Mesothelial cell of epicardium (in vitro differentiated cells): ENCODE data around the gene XYLT1. TPM values are rescaled to one million over a fixed set of nuclear protein-coding genes. Genes with fewer than 3 reads are reported as not detected.

Experiments
- DNase-seq, 2 experiments: peaks; one replicate each; pipeline ENCODE4 v3.0.0; 2021; ENCODE audit warnings: low spot score in 2 of 2; ENCODE audit not compliant: unreplicated experiment in 2 of 2
- H3K27ac Mint-ChIP-seq: 2 replicates; pipeline ENCODE4 v1.8.0; 2021; ENCODE audit warnings: mixed read lengths
- H3K27me3 Mint-ChIP-seq: 2 replicates; pipeline ENCODE4 v1.8.0; 2021; ENCODE audit warnings: low read depth, mixed read lengths
- H3K36me3 Mint-ChIP-seq: 2 replicates; pipeline ENCODE4 v1.8.0; 2021; ENCODE audit warnings: mixed read lengths
- H3K4me1 Mint-ChIP-seq: 2 replicates; pipeline ENCODE4 v1.8.0; 2021; ENCODE audit warnings: mixed read lengths
- H3K4me3 Mint-ChIP-seq: 2 replicates; pipeline ENCODE4 v1.8.0; 2021; ENCODE audit warnings: mild to moderate bottlenecking, moderate library complexity, mixed read lengths
- H3K9me3 Mint-ChIP-seq: 2 replicates; pipeline ENCODE4 v1.8.0; 2021; ENCODE audit warnings: mixed read lengths
- total RNA-seq: library from RNA; stranded (reverse); gene quantifications from 3 replicates; pipeline ENCODE4 v1.2.1, GENCODE V29; 2021
- TF ChIP-seq, protein P1 (sequence below): fragments of 200-600 bp; sonication (generic); IDR thresholded peaks from one replicate; pipeline ENCODE4 v1.5.0; 2021; ENCODE audit warnings: antibody characterized with exemption; ENCODE audit not compliant: unreplicated experiment

Gene XYLT1, protein sequence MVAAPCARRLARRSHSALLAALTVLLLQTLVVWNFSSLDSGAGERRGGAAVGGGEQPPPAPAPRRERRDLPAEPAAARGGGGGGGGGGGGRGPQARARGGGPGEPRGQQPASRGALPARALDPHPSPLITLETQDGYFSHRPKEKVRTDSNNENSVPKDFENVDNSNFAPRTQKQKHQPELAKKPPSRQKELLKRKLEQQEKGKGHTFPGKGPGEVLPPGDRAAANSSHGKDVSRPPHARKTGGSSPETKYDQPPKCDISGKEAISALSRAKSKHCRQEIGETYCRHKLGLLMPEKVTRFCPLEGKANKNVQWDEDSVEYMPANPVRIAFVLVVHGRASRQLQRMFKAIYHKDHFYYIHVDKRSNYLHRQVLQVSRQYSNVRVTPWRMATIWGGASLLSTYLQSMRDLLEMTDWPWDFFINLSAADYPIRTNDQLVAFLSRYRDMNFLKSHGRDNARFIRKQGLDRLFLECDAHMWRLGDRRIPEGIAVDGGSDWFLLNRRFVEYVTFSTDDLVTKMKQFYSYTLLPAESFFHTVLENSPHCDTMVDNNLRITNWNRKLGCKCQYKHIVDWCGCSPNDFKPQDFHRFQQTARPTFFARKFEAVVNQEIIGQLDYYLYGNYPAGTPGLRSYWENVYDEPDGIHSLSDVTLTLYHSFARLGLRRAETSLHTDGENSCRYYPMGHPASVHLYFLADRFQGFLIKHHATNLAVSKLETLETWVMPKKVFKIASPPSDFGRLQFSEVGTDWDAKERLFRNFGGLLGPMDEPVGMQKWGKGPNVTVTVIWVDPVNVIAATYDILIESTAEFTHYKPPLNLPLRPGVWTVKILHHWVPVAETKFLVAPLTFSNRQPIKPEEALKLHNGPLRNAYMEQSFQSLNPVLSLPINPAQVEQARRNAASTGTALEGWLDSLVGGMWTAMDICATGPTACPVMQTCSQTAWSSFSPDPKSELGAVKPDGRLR
- 11.8 to 15.2 TPM (median 13.0 TPM) in 3 replicates for total RNA-seq

DNA sequence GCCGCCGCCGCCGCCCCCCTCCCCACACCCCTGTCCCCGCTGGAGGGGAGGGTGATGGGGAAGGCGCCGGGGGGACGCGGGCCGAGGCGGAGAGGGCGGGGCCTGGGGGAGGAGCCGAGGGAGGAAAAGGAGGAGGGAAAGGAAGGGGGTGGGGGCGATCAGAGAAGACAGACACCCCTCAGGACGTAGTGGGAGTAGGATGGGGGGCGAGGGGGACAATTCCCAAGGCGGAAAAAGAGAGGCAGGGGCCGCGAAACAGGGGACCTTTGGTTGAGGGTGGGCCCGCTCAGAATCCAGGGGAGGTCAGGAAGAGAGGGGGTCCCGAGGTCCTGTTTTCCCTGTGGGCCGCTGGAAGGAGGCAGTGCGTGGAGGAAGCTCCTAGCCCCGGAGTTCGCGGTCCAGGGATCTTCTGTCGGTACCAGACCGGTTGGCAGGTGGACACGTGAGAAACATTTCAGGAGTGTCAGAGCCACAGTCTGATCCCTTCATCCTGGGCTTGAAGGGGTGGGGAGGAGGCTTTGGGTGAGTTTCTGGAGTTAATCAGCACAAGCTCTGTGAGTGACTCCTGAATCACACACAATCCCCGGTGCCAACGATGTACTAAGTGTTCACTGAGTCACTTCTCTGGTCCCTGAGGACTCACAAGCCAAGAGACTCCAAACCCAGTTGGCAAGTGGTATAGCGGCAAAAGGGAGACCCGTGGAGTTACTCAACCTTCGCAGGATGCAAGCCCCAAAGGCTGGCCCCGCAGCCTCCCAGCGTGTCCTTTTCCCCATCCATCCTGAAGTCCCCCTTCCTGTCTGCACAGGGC is at the start of gene XYLT1:
TSS of gene XYLT1 (minus strand) at position 53 of the 811 bp plus-strand sequence. CDS start 164 bp downstream, outside the sequence.
- peak; percentile 55 to 68 for DNase-seq
- Mint-ChIP-seq H3K36me3 (no peaks in the 10 kb centered on the region), H3K27me3 (peaks cover 22% of the 10 kb centered on the region), H3K4me1 (peaks cover 43% of the 10 kb centered on the region), H3K9me3 (no peaks in the 10 kb centered on the region), H3K4me3 (peak within 1 kb of the TSS; percentile 74), H3K27ac (peak within 1 kb of the TSS; percentile 70)
- TF ChIP-seq, protein P1, sequence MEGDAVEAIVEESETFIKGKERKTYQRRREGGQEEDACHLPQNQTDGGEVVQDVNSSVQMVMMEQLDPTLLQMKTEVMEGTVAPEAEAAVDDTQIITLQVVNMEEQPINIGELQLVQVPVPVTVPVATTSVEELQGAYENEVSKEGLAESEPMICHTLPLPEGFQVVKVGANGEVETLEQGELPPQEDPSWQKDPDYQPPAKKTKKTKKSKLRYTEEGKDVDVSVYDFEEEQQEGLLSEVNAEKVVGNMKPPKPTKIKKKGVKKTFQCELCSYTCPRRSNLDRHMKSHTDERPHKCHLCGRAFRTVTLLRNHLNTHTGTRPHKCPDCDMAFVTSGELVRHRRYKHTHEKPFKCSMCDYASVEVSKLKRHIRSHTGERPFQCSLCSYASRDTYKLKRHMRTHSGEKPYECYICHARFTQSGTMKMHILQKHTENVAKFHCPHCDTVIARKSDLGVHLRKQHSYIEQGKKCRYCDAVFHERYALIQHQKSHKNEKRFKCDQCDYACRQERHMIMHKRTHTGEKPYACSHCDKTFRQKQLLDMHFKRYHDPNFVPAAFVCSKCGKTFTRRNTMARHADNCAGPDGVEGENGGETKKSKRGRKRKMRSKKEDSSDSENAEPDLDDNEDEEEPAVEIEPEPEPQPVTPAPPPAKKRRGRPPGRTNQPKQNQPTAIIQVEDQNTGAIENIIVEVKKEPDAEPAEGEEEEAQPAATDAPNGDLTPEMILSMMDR: no peak

DNA sequence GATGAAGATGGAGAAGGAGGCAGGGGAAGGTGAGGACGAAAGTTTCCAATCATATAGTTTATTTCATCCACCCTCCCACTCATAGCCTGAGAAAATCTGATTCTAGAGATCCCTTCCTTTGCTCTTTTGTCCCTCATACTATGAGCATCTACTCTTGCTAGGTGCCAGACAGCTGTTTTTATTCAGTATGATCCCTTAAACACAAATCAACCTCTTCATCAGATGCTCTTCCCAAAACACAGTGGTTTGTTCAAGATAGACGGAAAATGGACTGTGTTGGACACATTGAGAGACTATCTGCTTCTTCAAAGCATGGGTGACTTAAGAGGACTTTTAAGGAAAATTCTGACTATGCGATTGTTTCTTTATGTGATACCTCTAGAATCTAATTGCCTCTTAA is 49.4 kb upstream of the XYLT1 start:
- H3K27ac Mint-ChIP-seq: no peak overlapping the region

DNA sequence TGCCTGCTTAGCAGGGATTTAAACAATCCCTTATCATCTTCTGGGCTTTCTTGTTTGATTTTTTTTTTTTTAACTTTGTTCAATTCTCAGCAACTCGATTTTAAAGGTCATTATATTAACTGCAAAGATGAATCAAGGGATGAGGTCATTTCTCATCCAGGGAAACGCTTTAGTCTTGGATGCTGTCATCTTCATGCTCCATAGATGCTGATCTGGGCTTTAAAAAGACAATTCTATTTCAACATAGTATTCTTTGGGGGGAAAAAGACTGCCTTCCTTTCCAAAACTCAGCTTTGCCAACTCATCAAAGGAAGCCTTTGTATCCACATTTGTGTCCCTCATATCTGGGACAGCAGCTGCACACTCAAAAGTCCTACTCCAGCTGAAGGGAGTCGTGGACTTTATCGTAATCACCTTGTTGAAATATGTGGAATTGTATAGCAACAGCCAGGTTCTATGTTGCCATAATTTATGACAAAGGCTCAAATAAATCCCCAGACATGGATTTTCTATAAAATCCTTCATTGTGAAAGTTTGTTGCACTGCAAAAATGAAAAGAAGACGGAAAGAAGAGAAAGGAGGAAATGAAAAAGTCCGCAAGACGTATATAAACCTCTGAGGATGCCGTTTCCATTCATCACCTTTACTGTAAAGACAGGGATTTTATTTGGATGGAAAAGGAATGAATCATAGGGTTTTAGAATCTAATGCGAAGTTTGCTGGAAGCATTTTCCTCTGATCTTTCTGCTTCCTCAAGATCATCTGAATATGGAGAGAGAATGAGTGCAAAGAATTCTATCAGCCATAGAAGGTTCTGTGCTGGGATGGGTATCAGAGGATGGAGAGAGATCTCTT is 48.6 kb upstream of the XYLT1 start:
- Mint-ChIP-seq H3K27me3 (peaks cover 36% of the 10 kb centered on the region), H3K9me3 (peaks cover 2% of the 10 kb centered on the region), H3K27ac (no peak overlapping the region), H3K4me3 (no peak overlapping the region), H3K36me3 (no peaks in the 10 kb centered on the region), H3K4me1 (no peaks in the 10 kb centered on the region)
- no peak for DNase-seq
- TF ChIP-seq, protein P1: no peak

More for the DNA sequence above, 49.4 kb upstream of the XYLT1 start:
- H3K4me3 Mint-ChIP-seq: no peak overlapping the region
- H3K27me3 Mint-ChIP-seq: peaks cover 38% of the 10 kb centered on the region
- no peaks in the 10 kb centered on the region for H3K4me1 Mint-ChIP-seq
- DNase-seq: no peak
- no peaks in the 10 kb centered on the region for H3K9me3 Mint-ChIP-seq
- no peaks in the 10 kb centered on the region for H3K36me3 Mint-ChIP-seq
- TF ChIP-seq, protein P1: no peak

DNA sequence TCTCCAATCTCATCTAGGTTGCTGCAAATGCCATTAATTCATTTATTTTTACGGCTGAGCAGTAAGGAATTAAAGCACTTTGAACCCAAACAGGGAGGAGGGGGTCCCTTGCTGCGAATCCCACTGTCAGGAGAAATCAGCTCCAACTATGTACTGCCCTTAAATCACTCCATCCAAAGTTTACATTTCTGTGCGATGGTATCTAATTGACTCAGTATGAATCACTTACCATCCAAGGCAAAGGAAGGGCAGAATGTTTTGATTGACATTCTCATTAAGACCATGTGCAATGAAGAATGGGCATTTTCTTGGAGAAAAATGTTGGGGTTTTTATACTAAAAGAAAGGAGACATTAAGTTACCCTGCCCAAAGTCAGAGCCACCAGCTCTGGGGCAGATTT is 47.7 kb upstream of the XYLT1 start:
- TF ChIP-seq, protein P1: no peak
- H3K27me3 Mint-ChIP-seq: peaks cover 33% of the 10 kb centered on the region
- no peaks in the 10 kb centered on the region for H3K36me3 Mint-ChIP-seq
- DNase-seq: no peak
- no peak overlapping the region for H3K27ac Mint-ChIP-seq
- H3K9me3 Mint-ChIP-seq: peaks cover 7% of the 10 kb centered on the region
- H3K4me3 Mint-ChIP-seq: no peak overlapping the region
- H3K4me1 Mint-ChIP-seq: no peaks in the 10 kb centered on the region
